Erythroblast (primary cell): ENCODE measurements around the gene ACIN1.

Source experiments
- DNase-seq, 2 experiments: peaks; one replicate each; lab custom pipeline; 2025; lab: John Stamatoyannopoulos, UW
- GATA1 ChIP-seq: IDR thresholded peaks from 2 replicates; pipeline ENCODE4 v1.6.1; 2011; ENCODE audit warnings: low read depth, mild to moderate bottlenecking, control low read depth, low read length, moderate library complexity
- POLR2A ChIP-seq: IDR thresholded peaks from 2 replicates; pipeline ENCODE4 v1.6.1; 2011; ENCODE audit warnings: mild to moderate bottlenecking, low read length

The ACIN1 gene

DNA sequence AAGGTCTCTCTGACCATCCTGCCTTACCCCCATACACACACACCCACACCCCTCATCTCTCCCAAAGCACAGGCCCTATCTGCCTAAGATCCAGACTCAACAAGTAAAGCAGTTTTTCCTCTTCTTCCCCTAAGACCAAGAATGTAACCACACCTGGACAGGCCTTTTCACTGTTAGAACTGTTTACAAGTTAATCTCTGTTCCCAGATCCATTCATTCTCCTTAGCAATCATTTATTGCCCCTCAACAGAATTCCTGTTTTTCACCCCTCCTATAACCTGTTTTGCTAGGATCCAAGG is 11.8 kb upstream of the ACIN1 start:
- TF ChIP-seq GATA1 (no peak), POLR2A (no peak)
- no peak for DNase-seq

DNA sequence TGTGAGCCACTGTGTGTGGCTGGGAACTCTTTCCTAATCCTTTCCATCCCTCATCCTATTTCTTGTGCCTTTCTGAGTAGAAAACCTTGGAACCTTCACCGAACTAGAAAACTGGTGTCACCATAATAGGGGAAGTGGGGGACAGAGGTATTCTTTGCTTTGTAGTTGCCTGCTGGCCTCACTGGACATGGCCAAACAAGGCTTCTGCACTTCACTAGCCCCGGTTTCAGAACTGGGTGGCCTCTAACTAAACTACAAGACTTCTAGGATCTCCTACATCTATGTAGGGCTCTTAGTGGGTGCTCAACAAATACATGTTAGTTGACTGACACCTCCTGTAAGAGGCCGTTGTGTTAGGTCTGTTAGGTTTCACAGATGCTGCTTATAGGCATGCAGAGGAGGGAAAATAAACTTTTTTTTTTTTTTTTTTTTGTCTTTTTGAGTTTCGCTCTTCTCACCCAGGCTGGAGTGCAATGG is 10.4 kb upstream of the ACIN1 start:
- no peak for DNase-seq
- TF ChIP-seq GATA1, result no peak
- no peak for TF ChIP-seq POLR2A

DNA sequence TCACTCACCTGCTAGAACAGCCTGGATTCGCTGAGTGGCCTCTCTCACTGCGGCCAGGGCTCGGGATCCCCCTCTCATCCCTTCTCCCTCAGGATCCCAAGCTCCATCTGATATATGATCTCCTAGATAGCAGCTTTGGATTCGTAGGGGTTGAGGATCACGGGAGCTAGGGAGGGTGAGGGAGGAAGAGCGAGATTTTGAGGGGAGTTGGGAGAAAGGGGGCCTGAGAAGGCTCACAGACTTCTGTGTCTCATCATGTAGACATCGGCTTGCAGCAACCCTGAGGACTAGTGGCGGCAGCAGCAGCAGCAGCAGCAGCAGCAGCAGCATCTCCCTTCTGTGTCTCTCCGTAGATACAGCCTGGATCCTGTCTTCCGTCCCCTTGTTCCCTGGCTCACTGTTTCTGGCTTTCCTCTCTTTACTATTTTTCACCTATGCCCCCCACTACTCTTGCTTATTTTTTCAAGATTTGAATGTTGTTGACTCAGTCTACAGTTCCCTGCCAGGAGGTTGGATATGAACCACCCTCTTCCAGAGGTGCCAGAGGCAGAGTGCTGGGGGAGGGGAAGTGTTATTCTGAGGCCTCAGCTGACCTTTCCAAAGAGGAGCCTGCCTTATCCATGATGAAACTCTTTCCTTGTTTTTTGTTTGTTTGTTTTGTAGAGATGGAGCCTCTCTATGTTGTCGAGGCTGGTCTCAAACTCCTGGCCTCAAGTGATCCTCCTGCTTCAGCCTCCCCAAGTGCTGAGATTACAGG is 9.8 kb upstream of the ACIN1 start, which contains the start of gene CIROP:
TSS of gene CIROP (minus strand) at position 399 of the 757 bp plus-strand sequence. CDS start at position 330, 69 bp downstream.
- TF ChIP-seq POLR2A, result no peak
- no peak for TF ChIP-seq GATA1
- DNase-seq, result no peak

DNA sequence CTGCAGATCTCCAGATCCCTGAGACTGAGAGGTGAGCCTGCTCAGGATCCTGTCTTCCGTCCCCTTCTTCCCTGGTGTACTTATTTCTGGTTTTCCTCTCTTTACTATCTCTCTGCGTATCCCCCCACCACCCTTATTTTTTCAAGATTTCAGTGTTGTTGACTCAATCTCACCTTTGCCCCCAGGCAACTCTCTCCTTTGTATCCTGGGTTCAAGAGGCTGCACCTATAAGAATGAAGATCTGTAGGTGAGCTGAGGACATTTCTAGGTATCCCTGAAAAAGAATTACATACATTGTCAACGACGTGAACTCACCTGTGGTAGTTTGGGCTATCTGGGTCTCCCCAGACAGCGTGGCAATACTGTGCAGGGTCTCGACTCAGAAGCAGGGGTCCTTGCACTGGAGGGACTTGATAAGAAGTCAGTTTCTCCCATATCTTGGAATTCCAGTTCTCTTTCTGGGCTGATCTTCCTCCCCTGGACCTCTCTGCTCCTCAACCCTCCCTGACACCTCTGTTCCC is 9.2 kb upstream of the ACIN1 start:
- DNase-seq, result no peak
- TF ChIP-seq POLR2A, result no peak
- no peak for TF ChIP-seq GATA1

DNA sequence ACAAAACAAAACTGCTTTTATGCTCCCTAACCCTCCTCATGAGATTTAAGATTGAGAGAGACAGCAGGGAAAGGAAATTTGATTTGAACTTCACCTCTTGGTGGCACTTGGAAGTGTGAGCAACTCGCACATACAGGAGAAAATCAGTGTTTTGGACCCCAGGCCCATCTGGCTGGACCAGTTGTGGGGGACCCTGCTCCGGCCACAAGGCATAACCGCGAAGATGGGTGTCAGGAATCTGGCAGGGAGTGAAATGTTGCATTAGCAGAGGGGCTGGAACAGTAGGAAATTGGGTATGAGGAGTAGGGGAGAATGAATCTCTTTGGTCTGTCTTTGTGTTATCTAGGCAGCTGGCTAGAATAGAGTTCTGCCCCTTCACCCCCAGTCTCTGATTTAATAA is 8.6 kb upstream of the ACIN1 start:
- DNase-seq, result no peak
- TF ChIP-seq GATA1 (no peak), POLR2A (no peak)

DNA sequence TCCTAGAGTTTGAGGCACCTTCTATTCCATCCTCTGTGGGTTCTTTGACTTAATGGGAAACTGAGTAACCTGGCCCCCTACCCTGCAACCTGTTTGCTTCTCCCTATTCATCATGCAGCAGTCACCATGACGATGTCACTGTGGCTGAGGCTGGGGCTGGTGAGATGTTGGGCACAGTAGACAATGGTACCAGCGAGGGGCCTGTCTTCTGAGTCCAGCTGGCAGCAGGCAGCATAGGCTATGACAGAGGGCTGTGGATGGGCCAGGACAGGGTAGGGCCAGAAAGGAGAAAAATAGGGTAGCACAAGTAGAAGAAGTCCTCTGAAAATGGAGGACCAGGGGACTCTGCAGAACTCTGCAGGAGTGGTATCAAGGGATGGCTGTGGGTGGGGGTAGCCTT is 7.9 kb upstream of the ACIN1 start:
- TF ChIP-seq POLR2A, result no peak
- no peak for TF ChIP-seq GATA1
- DNase-seq, result no peak

DNA sequence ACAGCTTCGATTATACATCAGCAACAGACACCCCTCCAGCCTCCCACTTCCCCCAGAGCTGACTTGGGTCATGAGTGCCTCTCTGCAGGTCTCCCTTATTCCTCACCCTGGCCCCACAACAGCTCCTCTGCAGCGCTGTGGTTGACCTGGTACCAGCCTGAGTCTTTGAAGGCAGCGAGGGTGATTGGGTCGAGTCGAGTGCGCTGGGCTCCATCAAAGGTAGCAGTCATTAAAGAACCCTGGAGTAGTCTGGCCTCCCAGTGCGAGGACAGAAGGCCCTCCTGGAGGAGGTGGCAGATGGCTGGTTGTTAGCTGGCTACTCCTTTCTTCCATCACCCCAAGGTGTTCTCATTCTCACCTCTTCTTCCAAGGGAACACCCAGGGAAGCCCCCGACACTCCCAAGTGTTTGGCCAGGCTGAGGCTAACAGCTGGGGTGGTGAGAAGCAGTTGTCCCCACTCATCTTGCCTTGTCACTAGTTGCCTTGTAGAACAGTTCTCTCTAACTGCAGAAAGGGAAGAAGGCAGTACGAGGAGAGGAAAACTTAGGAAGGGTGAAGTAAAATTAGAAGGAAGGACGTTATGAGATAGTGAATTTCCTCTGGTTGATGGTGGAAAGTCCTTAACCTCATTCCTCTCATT is 7.2 kb upstream of the ACIN1 start:
- DNase-seq, result no peak
- TF ChIP-seq GATA1 (no peak), POLR2A (no peak)

DNA sequence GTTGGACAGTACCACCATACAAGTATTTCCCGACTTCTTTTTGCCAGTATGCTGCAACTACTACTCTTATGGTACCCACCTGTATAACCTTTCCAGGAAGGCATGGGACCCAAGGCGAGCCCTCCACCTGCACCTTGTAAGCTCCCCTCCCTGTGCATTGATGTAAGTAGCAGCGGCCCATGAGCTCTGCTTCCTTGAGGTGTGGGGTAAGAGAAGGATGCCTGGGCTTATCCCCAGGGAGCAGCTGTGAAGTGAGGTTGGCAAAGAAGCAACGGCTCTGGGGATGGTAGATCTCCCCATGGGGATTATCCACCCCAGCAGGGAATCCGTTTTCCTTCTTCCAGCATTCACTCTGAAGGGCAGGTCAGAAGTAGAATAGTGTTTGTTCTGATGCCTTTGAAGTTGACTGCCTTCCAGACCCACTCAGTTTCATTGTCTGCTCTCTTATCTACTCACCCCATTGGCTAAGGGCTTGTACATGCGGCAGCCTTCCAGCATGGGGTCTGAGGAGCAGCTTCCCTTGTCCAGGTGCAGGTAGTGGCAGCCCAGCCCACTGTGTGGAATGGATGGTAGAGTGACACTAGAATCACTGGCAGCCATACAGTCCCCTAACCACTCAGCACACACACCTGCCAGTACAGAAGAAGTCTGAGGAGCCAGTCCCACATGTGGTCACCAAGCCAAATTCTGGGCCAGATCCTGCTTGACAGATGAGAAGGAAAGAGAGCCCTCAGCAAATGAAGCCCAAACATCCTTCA is 6.5 kb upstream of the ACIN1 start:
- DNase-seq, result no peak
- TF ChIP-seq GATA1, result no peak
- no peak for TF ChIP-seq POLR2A

DNA sequence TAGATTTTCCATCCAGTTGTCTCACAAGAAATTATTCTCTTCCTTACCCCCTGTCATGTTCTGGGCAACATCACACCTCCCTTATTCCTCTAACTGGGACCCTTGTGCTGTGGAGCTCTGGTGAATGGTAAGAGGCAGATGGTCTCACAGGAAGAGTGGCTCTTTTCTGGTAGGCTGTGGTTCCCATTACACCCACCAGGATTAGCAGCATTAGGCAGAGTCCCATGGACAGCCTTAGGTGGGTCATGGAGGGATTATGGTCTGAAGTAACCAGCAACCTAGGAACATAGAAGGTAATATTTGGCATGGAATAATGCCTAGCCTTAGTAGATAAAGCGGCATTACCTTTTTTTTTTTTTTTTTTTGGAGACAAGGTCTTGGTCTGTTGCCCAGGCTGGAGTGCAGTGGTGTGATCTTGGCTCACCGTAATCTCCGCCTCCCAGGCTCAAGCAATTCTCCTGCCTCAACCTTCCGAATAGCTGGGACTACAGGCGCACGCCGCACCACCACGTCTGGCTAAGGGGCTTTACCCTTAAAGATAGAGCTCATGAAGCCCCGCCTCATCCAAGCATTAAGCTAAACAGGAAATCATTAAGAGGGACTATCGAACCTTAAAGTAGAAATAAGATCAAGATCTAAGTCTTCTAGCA is 4.4 kb upstream of the ACIN1 start:
- no peak for DNase-seq
- TF ChIP-seq POLR2A (no peak), GATA1 (no peak)

DNA sequence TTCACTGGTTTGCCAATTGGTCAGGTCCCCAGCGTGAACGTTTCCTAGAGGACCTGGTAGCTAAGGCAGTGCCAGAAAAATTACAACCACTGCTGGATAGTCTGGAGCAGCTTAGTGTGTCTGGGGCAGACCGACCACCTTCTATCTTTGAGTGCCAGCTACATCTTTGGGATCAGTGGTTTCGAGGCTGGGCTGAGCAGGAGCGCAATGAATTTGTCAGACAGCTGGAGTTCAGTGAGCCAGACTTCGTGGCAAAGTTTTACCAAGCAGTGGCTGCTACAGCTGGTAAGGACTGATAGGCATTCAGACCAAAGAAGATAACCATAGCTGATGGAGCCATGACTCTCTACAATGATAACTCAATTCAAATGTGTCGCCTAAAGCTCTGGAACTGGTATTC is 2.9 kb upstream of the ACIN1 start:
- no peak for TF ChIP-seq GATA1
- TF ChIP-seq POLR2A, result no peak
- no peak for DNase-seq

DNA sequence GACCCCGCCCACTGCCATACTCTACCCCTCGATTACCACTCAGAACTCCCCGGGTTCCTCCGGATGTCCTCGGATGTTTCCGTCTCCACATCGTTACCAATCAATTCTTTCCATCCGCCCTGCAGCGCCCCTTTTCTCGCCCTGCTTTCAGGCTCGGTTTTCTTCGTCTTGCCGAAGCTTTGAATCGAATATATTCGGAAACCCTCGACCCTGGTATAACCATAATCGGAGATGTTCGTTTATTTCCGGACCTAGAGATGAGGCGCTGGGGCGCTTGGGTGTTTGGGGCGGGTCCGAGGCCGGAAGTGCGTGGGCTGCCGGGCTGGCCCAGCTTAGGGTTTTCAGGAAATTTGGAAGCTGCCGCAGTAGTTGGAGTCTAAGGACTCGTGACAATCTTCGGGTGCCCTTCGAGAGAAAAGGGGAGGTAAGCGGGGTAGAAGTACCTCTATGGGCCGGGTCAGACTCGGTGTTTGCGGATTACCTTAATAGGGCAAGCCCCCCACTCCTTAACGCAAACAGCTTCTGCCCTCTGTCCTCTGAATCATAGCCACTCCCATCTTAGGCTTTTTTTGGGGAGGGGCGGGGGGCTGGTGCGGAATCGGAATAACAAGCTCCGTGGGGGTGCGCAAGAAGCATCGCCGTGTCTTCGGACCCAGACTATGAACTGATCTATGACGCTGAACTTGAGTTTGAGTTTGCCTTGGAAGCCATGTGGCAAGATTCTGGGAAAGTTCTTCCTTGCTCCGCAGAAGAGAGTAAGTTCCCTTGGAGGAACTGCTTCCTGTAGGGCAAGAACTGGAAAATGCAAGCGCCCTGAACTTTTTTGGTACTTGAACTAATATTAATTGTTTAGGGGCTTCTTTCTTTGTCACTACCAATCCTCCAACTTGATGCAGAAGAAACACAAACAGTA is 516 bp upstream of the ACIN1 start, which contains the start of gene C14orf119:
TSS of gene C14orf119 (plus strand) at position 310 of the 913 bp plus-strand sequence. CDS start 2,154 bp downstream, outside the sequence.
- TF ChIP-seq GATA1, result no peak
- TF ChIP-seq POLR2A, result peak; percentile 74
- DNase-seq, result no peak

DNA sequence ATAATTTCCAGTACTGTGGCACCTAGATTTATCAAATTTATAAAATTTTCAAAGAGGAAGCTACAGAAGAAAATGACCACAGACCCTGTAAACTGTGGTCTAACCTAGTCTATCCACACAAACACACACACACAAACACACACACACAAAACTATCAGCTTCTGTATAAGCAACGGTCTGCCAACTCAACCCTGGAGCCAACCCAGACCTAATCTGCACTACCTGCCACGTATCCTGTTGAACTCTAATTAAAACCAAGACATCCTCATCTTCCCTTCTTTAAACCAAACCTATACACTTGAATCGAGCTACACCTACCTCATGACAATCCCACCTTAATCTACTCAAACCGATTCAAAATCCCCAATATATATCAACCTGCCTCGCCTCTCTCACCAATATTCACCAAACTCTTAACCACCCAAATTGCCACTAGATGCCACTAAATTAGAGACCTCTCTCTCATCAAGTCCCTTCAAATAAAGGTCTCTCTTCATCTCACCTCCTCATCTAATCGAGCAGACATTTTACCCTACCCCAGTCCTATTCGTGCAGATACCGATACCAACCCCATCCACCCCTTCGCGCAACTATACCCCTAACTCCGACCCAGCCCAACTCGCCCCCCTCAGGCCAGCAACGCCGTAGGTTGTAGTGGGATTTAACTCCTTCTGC is 808 bp downstream of the ACIN1 start:
- DNase-seq, result no peak
- TF ChIP-seq GATA1 (no peak), POLR2A (no peak)
